ENCODE results near the gene HIVEP1. TPM values are rescaled to one million over a fixed set of nuclear protein-coding genes. Genes with fewer than 3 reads are reported as not detected.

Gene HIVEP1
- total RNA-seq, 2 donors from 2014 or later: 16.1 to 18.8 TPM

GRCh38 chr6:12203001-12203400 lies 190.9 kb downstream of the HIVEP1 start:
- Histone ChIP-seq H3K4me1 (no peaks in the 10 kb centered on the region), H3K4me3 (no peak overlapping the region), H3K27me3 (no peaks in the 10 kb centered on the region), H3K36me3 (no peaks in the 10 kb centered on the region), H3K9me3 (no peaks in the 10 kb centered on the region), H3K27ac (no peak overlapping the region)
- DNase-seq (ENCODE audit: low spot score): no peak
- TF ChIP-seq CTCF (IDR thresholded peaks at IDR 0.05): no peak

DNA sequence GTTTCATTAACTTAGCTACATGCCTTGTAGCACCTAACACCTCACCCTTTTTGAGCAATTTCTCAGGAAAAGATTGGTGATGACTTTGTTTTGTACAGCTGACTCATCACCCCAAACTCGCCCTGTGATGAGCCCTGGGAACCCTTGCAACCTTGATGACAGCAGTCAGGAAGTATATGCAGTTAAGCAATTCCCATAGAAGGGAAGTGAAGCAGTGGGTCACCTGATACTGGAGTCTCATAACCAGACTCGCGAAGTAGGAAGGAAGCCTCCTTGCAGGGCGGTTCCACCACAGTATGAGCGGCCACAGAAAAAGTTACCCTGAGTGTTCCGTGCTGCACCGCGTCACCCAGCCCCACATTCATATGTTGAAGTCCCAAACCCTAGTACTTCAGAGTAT lies 196.1 kb downstream of the HIVEP1 start:
- no peak for TF ChIP-seq CTCF (IDR thresholded peaks at IDR 0.05)
- no peaks in the 10 kb centered on the region for H3K4me1 ChIP-seq
- H3K9me3 ChIP-seq: no peaks in the 10 kb centered on the region
- peak; percentile 61 for DNase-seq (ENCODE audit: low spot score)
- H3K36me3 ChIP-seq: no peaks in the 10 kb centered on the region
- no peak overlapping the region for H3K27ac ChIP-seq
- H3K27me3 ChIP-seq: no peaks in the 10 kb centered on the region
- H3K4me3 ChIP-seq: no peak overlapping the region

- Histone ChIP-seq H3K9me3 (no peaks in the 10 kb centered on the region), H3K4me3 (no peak overlapping the region), H3K4me1 (no peaks in the 10 kb centered on the region), H3K27ac (no peak overlapping the region), H3K27me3 (no peaks in the 10 kb centered on the region), H3K36me3 (no peaks in the 10 kb centered on the region)
- no peak for DNase-seq (ENCODE audit: low spot score)
- TF ChIP-seq CTCF (IDR thresholded peaks at IDR 0.05): no peak
These were observed 196.6 kb downstream of the HIVEP1 start for GRCh38 chr6:12208673-12209072.

Other genes starting within 250 kb of the HIVEP1 start
- gene ADTRP, start 233.5 kb upstream of the HIVEP1 start, total RNA-seq: not detected